T1000 (cell line): ENCODE measurements around the gene PLA2G6.

Source experiments
- DNase-seq: peaks from one replicate; lab custom pipeline; 2025; ENCODE audit warnings: mixed read lengths; lab: John Stamatoyannopoulos, UW

The PLA2G6 gene

DNA sequence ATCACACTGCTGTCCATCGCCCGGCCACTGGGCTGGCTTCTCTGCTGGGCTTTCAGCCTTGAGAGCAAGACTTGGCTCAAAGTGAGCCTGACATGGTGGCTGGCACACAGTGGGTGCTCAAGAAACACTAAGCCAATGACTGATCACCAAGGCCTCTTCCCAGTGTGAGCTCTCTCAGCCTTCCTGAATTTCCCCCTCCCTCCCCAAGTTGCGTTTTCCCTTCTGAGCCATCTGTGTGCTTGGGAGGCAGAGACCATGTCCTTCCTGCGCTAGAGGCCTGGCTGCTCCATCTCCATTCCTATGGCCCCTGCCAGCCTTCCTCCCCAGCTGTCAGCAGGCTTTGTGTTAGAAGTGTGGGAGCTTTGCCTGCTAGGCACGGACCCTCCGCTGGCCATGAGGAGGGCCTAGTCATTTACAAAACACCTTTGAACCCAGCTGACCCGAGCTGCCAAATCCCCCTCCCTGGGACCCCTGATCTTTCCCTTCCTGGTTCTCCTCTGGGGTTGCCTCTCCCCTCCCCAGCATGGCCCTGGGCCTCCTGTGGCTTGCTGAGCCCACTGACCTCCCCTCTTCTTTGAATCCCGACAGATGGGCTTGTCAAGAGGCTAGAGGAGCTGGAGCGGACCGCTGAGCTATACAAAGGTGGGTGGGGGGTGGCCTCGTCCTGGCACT, 111.2 kb downstream of the PLA2G6 start:
- DNase-seq: no peak

DNA sequence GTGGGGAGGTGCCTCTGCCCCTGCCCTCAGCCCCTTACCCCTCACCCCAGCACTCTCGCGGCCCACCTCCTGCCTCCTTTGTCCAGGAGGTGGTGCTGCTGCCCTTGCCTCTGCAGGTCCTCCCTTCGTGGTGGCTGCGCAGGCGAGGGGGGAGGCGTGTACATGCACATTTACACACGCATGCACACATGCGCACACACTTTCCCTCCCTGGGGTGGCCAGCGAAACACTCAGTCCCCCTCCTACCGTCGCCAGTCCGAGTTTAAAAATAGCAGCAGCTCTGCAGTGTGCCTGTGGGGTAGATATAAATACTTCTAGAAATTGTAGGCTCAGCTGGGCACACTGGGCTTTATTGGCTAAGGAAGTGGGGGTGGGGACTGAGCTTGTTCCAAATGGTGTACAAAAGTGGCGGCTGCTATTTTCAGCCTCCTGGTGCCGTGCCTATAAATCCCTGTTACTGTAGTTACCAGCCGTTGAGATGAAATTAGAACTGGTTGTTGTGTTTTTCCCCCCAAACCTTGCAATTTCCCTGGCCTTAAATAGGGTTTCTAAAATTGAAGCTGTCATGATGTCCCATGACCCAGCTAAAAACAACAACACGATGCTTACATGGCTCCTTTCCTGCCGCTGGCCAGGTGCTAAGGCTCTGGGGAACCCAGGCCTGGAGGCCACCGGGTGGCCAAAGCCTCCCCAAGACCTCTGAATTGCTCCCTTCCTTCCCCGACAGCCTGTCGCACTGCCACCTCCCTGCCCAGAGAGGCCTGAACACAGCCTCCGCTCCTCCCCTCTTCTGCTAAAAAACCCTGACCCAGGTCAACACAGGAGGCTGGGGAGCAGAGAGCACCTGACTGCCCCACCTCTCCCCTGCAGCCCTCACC, 112.0 kb downstream of the PLA2G6 start:
- DNase-seq: no peak

DNA sequence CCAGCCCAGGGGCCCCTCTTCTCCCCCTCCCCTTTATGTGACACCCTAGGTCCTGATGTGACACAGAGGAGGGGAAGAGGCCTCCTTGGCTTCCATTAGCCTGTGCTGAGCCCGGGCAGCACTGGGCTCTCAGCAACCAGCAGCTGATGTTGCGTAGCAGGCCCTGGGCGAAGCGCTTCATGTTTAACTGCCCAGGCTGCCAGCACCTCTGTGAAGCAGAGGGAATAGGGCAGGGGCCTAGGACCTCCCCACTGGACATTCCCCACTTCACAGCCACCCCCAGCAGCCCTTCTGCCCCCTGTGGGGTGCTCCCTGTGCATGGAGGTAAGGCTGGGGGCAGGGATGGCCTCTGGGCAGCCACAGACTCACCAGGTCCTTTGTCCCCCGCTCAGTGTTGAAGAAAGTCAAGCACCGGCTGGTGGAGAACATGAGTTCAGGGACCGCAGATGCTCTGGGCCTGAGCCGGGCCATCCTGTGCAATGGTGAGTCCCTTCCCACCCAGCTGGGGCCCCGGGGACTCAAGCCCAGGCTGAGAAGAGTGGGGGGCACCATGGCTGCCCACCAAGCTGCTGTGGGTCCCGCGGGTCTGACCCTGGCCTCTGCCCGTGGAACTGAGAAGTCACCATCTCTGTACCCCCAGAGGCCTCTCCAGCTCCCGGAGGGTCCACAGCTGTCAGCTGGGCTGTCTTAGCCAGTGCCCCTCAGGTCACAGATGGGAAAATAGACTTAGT, 112.8 kb downstream of the PLA2G6 start:
- DNase-seq: no peak

DNA sequence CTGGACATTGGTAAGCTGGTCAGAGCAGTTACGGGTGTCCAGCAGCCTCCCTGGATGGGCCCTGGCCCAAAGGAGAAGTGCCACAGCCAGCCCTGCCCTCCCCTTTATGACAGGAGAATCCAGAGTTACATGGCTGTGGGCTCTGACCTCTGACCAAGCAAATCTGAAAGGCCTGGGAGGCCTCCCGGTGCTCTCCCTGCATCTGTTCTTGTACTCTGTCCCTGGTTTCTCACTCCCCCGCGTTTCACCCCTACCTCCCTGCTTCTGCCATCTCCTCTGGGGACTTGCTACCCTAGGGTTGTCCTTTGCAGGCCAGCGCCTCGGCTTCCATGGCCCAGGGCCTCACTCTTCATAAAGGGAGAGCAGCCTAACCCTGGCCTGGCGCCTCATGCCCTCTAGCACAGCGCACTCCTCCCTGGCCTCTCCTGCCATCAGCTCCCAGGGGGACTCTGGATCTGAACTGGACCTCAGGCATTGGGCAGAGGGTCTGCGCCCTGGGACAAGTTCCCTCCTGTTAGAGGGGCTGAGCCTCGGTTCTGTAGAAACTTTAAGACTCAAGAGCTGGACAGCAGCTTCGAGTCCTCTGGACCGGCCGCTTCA, 113.8 kb downstream of the PLA2G6 start:
- DNase-seq: no peak

DNA sequence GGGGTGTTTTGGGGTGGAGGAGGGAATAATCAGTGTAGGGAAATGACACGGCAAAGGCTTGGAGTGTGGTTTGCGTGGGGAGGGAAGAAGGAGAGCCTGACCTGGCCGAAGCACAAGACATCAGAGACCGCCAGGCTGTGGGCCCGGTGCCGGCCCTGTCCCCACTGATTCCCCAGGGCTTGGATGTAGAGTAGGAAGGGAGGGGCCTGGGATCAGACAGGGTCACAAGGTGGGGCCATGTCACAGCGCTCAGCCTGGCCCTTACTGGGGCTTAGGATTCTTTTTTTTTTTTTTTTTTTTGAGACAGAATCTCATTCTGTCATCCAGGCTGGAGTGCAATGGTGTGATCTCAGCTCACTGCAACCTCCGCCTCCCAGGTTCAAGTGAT, 114.6 kb downstream of the PLA2G6 start:
- DNase-seq: no peak

DNA sequence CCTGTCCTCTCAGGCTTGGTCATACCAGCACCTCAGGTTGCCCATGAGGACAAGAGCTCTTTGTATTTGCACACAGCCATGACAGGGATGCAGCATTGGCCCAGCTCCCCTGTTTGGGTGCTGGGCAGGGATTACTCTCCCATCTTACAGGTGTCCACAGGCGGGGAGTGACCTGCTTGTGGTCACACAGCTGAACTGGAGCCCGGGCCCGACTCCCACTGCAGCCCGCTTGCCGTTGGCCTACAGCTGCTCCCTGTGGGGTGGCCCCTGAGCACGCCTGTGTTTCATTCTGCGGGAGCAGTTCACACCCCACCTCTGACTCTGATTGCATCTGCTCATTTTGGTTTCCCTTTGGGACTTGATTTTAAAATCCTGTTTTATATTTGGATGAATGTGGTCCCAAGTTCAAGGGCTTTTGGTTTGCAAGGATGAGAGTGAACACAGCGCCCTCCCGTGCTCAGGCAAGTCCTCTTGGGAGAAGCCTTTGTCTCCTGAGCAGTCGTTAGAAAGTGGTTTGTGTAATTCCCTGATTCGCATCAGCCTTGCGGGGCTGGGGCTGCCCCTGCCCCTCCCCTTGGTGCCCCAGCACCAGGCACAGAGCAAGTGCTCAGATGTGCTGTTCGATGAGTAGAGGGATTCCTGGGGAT, 115.1 kb downstream of the PLA2G6 start:
- DNase-seq: no peak

DNA sequence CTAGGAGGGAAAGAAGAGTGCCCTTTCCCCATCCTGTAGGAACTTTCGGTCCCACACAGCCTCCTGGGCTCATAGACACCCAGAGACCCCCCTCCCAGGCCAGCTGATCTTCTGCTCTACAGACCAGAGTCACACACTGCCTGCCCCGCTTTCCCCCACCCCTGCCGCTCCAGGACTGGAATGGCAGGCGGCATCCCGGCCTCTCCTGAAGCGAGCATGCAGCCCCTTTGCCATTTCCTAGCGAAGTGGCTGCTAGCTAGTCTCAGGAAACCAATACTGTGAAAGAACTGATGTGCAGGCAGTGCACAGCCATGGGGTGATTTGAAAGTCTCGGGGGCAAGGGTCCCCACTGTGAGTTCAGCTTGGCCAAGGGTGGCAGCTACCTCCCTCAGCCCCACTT, 116.1 kb downstream of the PLA2G6 start:
- DNase-seq: no peak

DNA sequence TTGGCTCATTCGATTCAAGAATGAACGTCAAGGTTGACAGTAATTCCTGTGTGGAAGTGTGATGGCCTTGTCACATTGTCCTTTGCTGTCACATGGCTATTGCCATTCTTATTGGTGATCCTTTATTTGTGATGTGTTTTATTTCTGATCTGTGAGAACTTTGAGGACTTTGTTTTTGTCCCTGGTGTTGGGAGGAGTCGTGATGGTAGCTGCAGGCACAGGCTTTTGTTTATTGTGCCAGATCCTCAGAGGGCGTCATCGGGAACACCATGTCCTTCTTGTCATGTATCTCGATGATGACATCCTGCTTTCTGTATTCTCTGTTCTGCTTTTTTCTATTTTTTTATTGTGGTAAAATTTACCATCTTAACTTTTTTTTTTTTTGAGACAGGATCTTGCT, 118.8 kb downstream of the PLA2G6 start:
- no peak for DNase-seq
